A673 (cell line): Measurements from ENCODE around the gene DIS3L2.

Experiments used
- CTCF ChIP-seq: fragments of 300-800, 200-600 bp; sonication (generic); conservative IDR thresholded peaks from 2 replicates; pipeline ENCODE4 v1.5.1; 2017; ENCODE audit warnings: low read depth, mild to moderate bottlenecking, antibody characterized with exemption, low read length, moderate library complexity, mixed read lengths
- EZH2 ChIP-seq: fragments of 200-600 bp; sonication (generic); IDR thresholded peaks from 2 replicates; pipeline ENCODE4 v1.6.1; 2017; ENCODE audit warnings: borderline replicate concordance, low read depth, mild to moderate bottlenecking, mixed read lengths, antibody characterized with exemption, low read length; ENCODE audit not compliant: poor library complexity, severe bottlenecking

- TF ChIP-seq CTCF, result no peak
- no peak for TF ChIP-seq EZH2
These were observed 317.0 kb downstream of the DIS3L2 start for GRCh38 chr2:232278534-232278933.
